PFSK-1 (cell line): Measurements from ENCODE around the gene CD300LB.

Source experiments
- FOXP2 ChIP-seq: optimal IDR thresholded peaks from 2 replicates; pipeline ENCODE3; 2011; ENCODE audit warnings: borderline replicate concordance, control low read depth, inconsistent platforms; ENCODE audit not compliant: insufficient read depth; ENCODE audit errors: extremely low read length, extremely low read depth
- POLR2AphosphoS5 ChIP-seq: IDR thresholded peaks from 2 replicates; pipeline ENCODE4 v1.6.1; 2012; ENCODE audit warnings: low read depth, mild to moderate bottlenecking, control low read depth, low read length, moderate library complexity
- SIN3A ChIP-seq: IDR thresholded peaks from 2 replicates; pipeline ENCODE4 v1.6.1; 2012; ENCODE audit warnings: mild to moderate bottlenecking, low read length, moderate library complexity, borderline replicate concordance; ENCODE audit not compliant: insufficient read depth
- TAF1 ChIP-seq: IDR thresholded peaks from 2 replicates; pipeline ENCODE4 v1.6.1; 2012; ENCODE audit warnings: low read length, control low read depth, borderline replicate concordance; ENCODE audit not compliant: insufficient read depth
- TF ChIP-seq, protein P1 (sequence below), 2 experiments: IDR thresholded peaks; 2 replicates each; pipeline versions ENCODE4 v1.6.1 to v1.8.0; 2011 to 2012; ENCODE audit warnings: low read depth in 2 of 2, low read length in 2 of 2, control low read depth in 1 of 2, inconsistent platforms in 1 of 2, mild to moderate bottlenecking in 1 of 2, moderate library complexity in 1 of 2; ENCODE audit not compliant: insufficient read depth in 1 of 2

CD300LB gene

DNA sequence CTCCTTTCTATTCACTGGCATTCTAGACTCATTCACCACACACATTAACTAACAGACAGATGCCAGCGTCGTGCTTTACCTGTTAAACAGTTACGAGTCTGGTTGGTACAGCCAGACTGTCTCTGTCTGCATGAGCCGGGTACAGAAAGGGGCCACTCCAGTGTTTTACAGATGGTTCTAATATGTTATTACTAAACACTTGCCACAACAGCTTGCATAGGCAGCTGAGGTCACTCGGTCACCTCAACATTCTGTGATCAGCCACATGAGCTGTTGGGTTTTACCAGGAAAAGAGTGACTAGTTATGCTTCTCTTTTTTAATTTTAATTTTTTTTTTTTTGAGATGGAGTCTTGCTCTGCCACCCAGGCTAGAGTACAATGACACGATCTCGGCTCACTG is 39.6 kb downstream of the CD300LB start:
- TF ChIP-seq POLR2AphosphoS5 (no peak), SIN3A (no peak), FOXP2 (no peak), TAF1 (no peak)
- TF ChIP-seq, protein P1, sequence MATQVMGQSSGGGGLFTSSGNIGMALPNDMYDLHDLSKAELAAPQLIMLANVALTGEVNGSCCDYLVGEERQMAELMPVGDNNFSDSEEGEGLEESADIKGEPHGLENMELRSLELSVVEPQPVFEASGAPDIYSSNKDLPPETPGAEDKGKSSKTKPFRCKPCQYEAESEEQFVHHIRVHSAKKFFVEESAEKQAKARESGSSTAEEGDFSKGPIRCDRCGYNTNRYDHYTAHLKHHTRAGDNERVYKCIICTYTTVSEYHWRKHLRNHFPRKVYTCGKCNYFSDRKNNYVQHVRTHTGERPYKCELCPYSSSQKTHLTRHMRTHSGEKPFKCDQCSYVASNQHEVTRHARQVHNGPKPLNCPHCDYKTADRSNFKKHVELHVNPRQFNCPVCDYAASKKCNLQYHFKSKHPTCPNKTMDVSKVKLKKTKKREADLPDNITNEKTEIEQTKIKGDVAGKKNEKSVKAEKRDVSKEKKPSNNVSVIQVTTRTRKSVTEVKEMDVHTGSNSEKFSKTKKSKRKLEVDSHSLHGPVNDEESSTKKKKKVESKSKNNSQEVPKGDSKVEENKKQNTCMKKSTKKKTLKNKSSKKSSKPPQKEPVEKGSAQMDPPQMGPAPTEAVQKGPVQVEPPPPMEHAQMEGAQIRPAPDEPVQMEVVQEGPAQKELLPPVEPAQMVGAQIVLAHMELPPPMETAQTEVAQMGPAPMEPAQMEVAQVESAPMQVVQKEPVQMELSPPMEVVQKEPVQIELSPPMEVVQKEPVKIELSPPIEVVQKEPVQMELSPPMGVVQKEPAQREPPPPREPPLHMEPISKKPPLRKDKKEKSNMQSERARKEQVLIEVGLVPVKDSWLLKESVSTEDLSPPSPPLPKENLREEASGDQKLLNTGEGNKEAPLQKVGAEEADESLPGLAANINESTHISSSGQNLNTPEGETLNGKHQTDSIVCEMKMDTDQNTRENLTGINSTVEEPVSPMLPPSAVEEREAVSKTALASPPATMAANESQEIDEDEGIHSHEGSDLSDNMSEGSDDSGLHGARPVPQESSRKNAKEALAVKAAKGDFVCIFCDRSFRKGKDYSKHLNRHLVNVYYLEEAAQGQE (IDR thresholded peaks at IDR 0.05; ENCODE audit: insufficient read depth in 1 of 2, low read depth in 2 of 2, low read length in 2 of 2) = no peak

DNA sequence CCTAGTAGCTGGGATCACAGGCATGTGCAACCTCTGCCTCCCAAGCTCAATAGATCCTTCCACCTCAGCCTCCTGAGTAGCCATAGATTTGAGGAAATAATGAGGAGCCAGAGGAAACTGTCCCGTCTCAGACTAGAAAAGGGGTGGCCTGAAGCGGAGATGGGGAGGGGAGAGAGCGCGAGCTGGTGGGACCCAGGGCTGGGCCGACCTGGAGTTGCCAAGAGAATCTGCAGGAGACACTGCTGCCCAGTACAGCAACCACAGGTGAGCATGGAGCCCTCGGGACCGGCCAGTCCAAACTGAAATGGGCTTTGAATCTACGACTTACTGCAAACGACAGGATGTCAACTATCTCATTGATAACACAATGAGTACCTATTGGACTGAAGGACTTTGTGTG is 40.6 kb downstream of the CD300LB start:
- TF ChIP-seq TAF1 = no peak
- TF ChIP-seq FOXP2 = no peak
- TF ChIP-seq, protein P1 (IDR thresholded peaks at IDR 0.05; ENCODE audit: insufficient read depth in 1 of 2, low read depth in 2 of 2, low read length in 2 of 2) = no peak
- TF ChIP-seq SIN3A = no peak
- no peak for TF ChIP-seq POLR2AphosphoS5

DNA sequence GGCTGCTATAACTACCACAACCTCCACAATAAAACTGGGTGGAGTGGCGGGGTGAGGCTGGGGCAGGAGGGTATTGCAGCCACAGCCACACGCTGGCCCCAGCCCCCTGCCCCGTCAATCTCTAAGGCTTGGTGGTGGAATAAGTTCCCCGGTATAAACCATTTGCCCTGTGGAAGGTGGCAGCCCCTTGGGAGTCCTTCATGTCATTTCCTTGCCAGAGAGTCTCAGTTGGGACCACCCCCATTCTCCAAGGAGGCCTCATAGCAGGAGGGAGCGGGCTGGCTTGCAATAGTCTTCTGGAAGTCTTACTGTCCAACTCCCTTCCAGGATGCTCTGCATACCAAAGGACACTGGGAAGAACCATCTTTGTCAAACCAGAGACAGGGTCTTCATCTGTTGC is 45.4 kb downstream of the CD300LB start:
- TF ChIP-seq POLR2AphosphoS5 (no peak), SIN3A (no peak)

DNA sequence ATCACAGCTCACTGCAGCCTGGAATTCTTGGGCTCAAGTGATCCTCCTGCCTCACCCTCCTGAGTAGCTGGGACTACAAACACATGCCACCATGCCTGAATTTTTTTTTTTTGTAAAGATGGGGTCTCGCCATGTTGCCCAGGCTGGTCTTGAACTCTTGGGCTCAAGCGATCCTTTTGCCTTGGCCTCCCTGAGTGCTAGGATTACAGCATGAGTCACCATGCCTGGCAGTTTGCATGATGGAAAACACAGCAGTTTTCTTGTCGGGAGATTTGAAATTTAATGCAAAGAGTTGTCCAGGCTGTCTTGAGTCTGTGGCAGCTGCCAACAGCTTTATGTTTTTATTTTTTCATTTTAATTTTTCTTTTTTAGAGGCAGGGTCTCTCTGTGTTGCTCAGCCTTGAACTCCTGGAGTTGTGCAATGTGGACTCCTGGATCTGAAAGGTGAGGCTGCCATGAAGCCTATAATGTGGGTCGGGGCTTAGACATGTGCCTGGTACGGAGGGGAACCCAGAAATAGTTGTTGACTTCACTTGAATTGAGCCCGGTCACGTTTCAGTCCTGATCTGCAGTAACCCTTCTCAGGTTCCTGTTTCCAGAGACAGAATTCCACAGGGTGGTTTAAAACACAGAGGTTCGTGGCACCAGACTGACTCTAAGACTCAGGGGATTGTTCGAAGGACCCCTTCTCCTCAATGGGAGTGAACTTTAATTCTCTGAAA is 46.1 kb downstream of the CD300LB start:
- no peak for TF ChIP-seq POLR2AphosphoS5

DNA sequence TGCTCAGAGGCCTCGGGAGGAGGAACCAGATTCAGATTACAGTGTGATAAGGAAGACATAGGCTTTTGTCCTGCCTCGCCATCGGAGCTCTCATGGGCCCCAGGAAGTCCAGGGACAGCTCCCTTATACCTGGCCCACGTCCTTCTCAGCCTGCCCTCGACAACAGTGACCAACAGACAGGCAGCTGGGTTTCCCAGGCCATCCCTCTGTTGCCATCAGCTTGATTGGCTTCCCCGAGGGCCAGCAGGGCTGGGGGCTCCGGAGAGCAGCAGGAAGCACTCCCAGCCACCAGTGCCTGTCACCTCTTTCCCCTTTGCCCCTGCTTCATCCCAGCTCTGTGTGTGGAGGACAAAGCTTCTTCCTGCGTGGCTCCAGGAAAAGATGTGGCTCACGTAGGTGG is 47.2 kb downstream of the CD300LB start:
- TF ChIP-seq, protein P1 (IDR thresholded peaks at IDR 0.05; ENCODE audit: insufficient read depth in 1 of 2, low read depth in 2 of 2, low read length in 2 of 2) = no peak
- TF ChIP-seq FOXP2 (no peak), TAF1 (no peak), POLR2AphosphoS5 (no peak), SIN3A (no peak)

DNA sequence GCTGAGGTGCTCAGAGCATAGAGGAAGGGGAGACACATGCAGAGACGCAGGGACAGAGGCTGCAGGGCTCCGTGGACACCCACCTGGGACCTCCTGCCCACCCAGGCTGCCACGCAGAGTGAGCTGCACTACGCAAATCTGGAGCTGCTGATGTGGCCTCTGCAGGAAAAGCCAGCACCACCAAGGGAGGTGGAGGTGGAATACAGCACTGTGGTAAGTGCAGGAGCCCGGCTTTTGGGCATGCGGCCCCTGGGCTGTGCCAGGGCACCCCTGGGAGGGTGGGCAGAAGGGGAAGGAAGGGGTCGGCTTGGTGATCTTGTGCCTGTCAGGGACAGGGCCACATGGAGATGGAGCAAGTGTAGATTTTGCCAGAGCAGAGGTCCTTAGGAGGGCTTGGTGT is 49.7 kb downstream of the CD300LB start:
- TF ChIP-seq, protein P1 (IDR thresholded peaks at IDR 0.05; ENCODE audit: insufficient read depth in 1 of 2, low read depth in 2 of 2, low read length in 2 of 2) = no peak
- no peak for TF ChIP-seq TAF1
- no peak for TF ChIP-seq SIN3A
- TF ChIP-seq FOXP2 = no peak
- no peak for TF ChIP-seq POLR2AphosphoS5
